GM12874 (cell line): Measurements from ENCODE around the gene PDE6A.

Experiments used
- CTCF ChIP-seq: IDR thresholded peaks from 2 replicates; pipeline ENCODE4 v1.5.1; 2011; ENCODE audit warnings: low read depth, mild to moderate bottlenecking, control low read depth, low read length, moderate library complexity; ENCODE audit not compliant: insufficient read depth

Gene PDE6A

GRCh38 chr5:149907828-149908227 lies 36.8 kb downstream of the PDE6A start:
- TF ChIP-seq CTCF = no peak

- no peak for TF ChIP-seq CTCF
These were observed 39.6 kb downstream of the PDE6A start for GRCh38 chr5:149904977-149905376.

GRCh38 chr5:149904293-149904886 lies 40.2 kb downstream of the PDE6A start:
- TF ChIP-seq CTCF = no peak

- no peak for TF ChIP-seq CTCF
These were observed 41.2 kb downstream of the PDE6A start for GRCh38 chr5:149903404-149903803.

GRCh38 chr5:149902177-149902576 lies 42.4 kb downstream of the PDE6A start:
- TF ChIP-seq CTCF = no peak

GRCh38 chr5:149901511-149901910 lies 43.1 kb downstream of the PDE6A start:
- TF ChIP-seq CTCF = no peak

GRCh38 chr5:149900390-149900789 lies 44.2 kb downstream of the PDE6A start:
- TF ChIP-seq CTCF = no peak
